Ovary (tissue), 3 donors: ENCODE results near the gene GGA1.

Experiments used
- POLR2A ChIP-seq: fragments of 450-650 bp; IDR thresholded peaks from one replicate; pipeline ENCODE4 v1.6.1; 2017; ENCODE audit warnings: antibody characterized with exemption, mild to moderate bottlenecking, moderate library complexity
- TF ChIP-seq, protein P1 (sequence below), 3 donors: fragments of 450-650 bp in 2 of 3; fragments of 200-600 bp in 1 of 3; IDR thresholded peaks; one replicate each; pipeline versions ENCODE4 v1.5.1 to v1.8.0; 2016 to 2022; ENCODE audit warnings: antibody characterized with exemption in 3 of 3, mild to moderate bottlenecking in 1 of 3
- donor health status: DM: no; HTN: no; CAD: no.

DNA sequence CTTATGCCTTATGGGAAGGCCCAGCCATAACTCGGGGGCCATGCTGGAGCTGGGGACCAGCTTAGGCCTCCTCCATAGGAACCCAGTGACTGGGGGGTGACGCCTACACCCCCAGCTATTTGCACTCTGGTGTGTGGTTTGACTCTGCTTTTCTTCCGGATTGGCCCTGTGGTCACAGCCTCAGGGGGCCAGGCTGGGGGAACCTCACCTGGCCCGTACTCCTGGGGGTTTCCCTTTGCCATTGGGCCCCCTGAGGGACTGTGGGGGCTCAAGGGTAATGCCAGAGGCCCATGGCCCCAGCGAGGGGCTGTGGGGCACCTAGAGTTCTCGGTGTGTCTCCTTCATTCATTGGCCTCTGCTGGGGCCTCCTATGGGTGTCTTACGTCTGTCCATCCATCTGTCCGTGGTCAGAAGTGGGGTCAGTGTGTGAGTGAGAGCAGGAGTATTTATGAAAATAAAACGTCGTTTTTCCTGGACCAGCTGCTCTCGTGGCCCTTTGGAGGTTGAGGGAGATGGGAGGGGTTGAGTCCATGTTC is 24.5 kb downstream of the GGA1 start:
- TF ChIP-seq, protein P1, sequence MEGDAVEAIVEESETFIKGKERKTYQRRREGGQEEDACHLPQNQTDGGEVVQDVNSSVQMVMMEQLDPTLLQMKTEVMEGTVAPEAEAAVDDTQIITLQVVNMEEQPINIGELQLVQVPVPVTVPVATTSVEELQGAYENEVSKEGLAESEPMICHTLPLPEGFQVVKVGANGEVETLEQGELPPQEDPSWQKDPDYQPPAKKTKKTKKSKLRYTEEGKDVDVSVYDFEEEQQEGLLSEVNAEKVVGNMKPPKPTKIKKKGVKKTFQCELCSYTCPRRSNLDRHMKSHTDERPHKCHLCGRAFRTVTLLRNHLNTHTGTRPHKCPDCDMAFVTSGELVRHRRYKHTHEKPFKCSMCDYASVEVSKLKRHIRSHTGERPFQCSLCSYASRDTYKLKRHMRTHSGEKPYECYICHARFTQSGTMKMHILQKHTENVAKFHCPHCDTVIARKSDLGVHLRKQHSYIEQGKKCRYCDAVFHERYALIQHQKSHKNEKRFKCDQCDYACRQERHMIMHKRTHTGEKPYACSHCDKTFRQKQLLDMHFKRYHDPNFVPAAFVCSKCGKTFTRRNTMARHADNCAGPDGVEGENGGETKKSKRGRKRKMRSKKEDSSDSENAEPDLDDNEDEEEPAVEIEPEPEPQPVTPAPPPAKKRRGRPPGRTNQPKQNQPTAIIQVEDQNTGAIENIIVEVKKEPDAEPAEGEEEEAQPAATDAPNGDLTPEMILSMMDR (IDR thresholded peaks at IDR 0.05), result no peak
- no peak for TF ChIP-seq POLR2A
